Stomach (tissue), 9 donors: ENCODE measurements around the gene ZNF574. TPM values are rescaled to one million over a fixed set of nuclear protein-coding genes. Genes with fewer than 3 reads are reported as not detected.
A peak's percentile ranks its signal among the peaks of the same experiment; 100 is the strongest.

ENCODE experiments used
- DNase-seq, 2 donors: peaks; one replicate each; pipeline versions ENCODE4 v3.0.0 to v3.0.0-alpha.2; 2013 to 2019
- H3K27ac ChIP-seq, 5 donors: fragments of 200-600 bp in 4 of 5; sonication (generic) in 4 of 5; one replicate each; pipeline ENCODE4 v1.5.1; 2013 to 2019; ENCODE audit warnings: mild to moderate bottlenecking in 1 of 5, moderate library complexity in 1 of 5
- H3K27me3 ChIP-seq, 3 donors: fragments of 200-600 bp; sonication (generic); one replicate each; pipeline ENCODE4 v1.5.1; 2017 to 2019; ENCODE audit warnings: mixed run types in 1 of 3
- H3K36me3 ChIP-seq, 4 donors: fragments of 200-600 bp; sonication (generic); 1 replicate in 3 of 4; 2 replicates in 1 of 4; pipeline ENCODE4 v1.5.1; 2016 to 2019
- H3K4me1 ChIP-seq, 4 donors: fragments of 200-600 bp; sonication (generic); one replicate each; pipeline ENCODE4 v1.5.1; 2016 to 2019
- H3K4me3 ChIP-seq, 4 donors: fragments of 200-600 bp; sonication (generic) in 3 of 4; one replicate each; pipeline ENCODE4 v1.5.1; 2016 to 2019; ENCODE audit warnings: mild to moderate bottlenecking in 1 of 4
- H3K9me3 ChIP-seq, 4 donors: fragments of 200-600 bp; sonication (generic); one replicate each; pipeline ENCODE4 v1.5.1; 2016 to 2019
- CTCF ChIP-seq, 7 experiments: fragments of 450-650 bp in 4 of 7; fragments of 200-600 bp in 3 of 7; sonication (generic) in 3 of 7; IDR thresholded peaks; one replicate each; pipeline ENCODE4 v1.5.1; 2016 to 2019; ENCODE audit warnings: antibody characterized with exemption in 7 of 7, control low read depth in 2 of 7, mild to moderate bottlenecking in 1 of 7
- EP300 ChIP-seq: sonication (generic); formaldehyde crosslinking; IDR thresholded peaks from one replicate; pipeline ENCODE4 v1.6.1; 2017; ENCODE audit warnings: antibody characterized with exemption
- POLR2A ChIP-seq, 4 donors: fragments of 450-650 bp; IDR thresholded peaks; one replicate each; pipeline ENCODE4 v1.6.1; 2016; ENCODE audit warnings: antibody characterized with exemption in 4 of 4, control low read depth in 2 of 4, mild to moderate bottlenecking in 1 of 4, moderate library complexity in 1 of 4
- POLR2AphosphoS5 ChIP-seq, 3 donors: sonication (generic); formaldehyde crosslinking; IDR thresholded peaks; one replicate each; pipeline ENCODE4 v1.6.1; 2016; ENCODE audit warnings: antibody characterized with exemption in 3 of 3
- WGBS, 5 donors: extraction: QIAGEN DNeasy Blood & Tissue Kit in 3 of 5; methylation state at CpG; one replicate each; pipeline versions ENCODE4 v1.1.5 to v1.1.7; 2013 to 2018; 5-methylcytosine and 5-hydroxymethylcytosine counted together
- intact Hi-C: fragments of 100-400 bp; cut with DNase I; formaldehyde crosslinking; loops from one replicate; pipeline ENCODE4 v1.15.1; 2023; ENCODE audit warnings: low total_unique reads
- polyA plus RNA-seq, 3 donors: library from polyadenylated mRNA; stranded (reverse); fragments of 200-250 nt; gene quantifications; one replicate each; pipeline ENCODE4 v1.2.3, GENCODE V29; 2013
- total RNA-seq, 5 donors: library from RNA; depleted of rRNA; stranded (reverse); fragments of >200 nt; gene quantifications; one replicate each; pipeline versions ENCODE4 v1.1.0 to v1.2.3, GENCODE V29; 2014 to 2016
- donor health status: healthy with polysubstance abuse.
- donor health status: Bipolar disorder and iron deficiency.
- donor health status: healthy.

ZNF574 gene
- total and polyA plus RNA-seq, 8 donors: 4.6 to 17.0 (median 6.2) TPM

- no peaks in the 10 kb centered on the region for H3K9me3 ChIP-seq
- no peaks in the 10 kb centered on the region for H3K36me3 ChIP-seq
- H3K27me3 ChIP-seq: peaks cover 0 to 11% (median 0%) of the 10 kb centered on the region in 3 donors
- H3K4me1 ChIP-seq: peaks cover 0 to 14% (median 2%) of the 10 kb centered on the region in 4 donors
- peak in 1 of 2 donors; percentile 34 for DNase-seq
- TF ChIP-seq POLR2AphosphoS5 (IDR thresholded peaks at IDR 0.05) (no peak), CTCF (IDR thresholded peaks at IDR 0.05) (no peak), POLR2A (IDR thresholded peaks at IDR 0.05) (no peak), EP300 (no peak)
- WGBS, 5 donors: 27 to 38% (median 36%) methylated on average over 7 of the region's 7 CpGs
- H3K4me3 ChIP-seq: no peak overlapping the region
- intact Hi-C loops: no loop called here
- H3K27ac ChIP-seq: peak overlapping the region in 1 of 5 donors; percentile 43
These were observed 38.4 kb downstream of the ZNF574 start for GRCh38 chr19:42114412-42114811.

- H3K4me3 ChIP-seq: no peak overlapping the region
- WGBS, 5 donors: 30 to 55% (median 35%) methylated on average over 4 of the region's 4 CpGs
- H3K36me3 ChIP-seq: no peaks in the 10 kb centered on the region
- peak in 1 of 2 donors; percentile 45 for DNase-seq
- H3K9me3 ChIP-seq: no peaks in the 10 kb centered on the region
- TF ChIP-seq POLR2AphosphoS5 (IDR thresholded peaks at IDR 0.05): no peak
- no peak for TF ChIP-seq CTCF (IDR thresholded peaks at IDR 0.05)
- no peak for TF ChIP-seq POLR2A (IDR thresholded peaks at IDR 0.05)
- TF ChIP-seq EP300: no peak
- H3K27ac ChIP-seq: peak overlapping the region in 1 of 5 donors; percentile 38
- peaks cover 0 to 14% (median 2%) of the 10 kb centered on the region in 4 donors for H3K4me1 ChIP-seq
- peaks cover 0 to 10% (median 0%) of the 10 kb centered on the region in 3 donors for H3K27me3 ChIP-seq
- intact Hi-C loops: no loop called here
These were observed 39.3 kb downstream of the ZNF574 start for GRCh38 chr19:42115219-42115618.

- Histone ChIP-seq H3K4me3 (no peak overlapping the region), H3K9me3 (no peaks in the 10 kb centered on the region), H3K27ac (peak overlapping the region in 1 of 5 donors; percentile 38), H3K27me3 (peaks cover 0 to 5% (median 0%) of the 10 kb centered on the region in 3 donors), H3K4me1 (peaks cover 0 to 14% (median 2%) of the 10 kb centered on the region in 4 donors), H3K36me3 (no peaks in the 10 kb centered on the region)
- WGBS, 5 donors: 70 to 89% (median 84%) methylated on average over 4 of the region's 4 CpGs
- no peak for DNase-seq
- intact Hi-C loops: no loop called here
- TF ChIP-seq CTCF (IDR thresholded peaks at IDR 0.05): no peak
- TF ChIP-seq POLR2AphosphoS5 (IDR thresholded peaks at IDR 0.05): no peak
- no peak for TF ChIP-seq EP300
- no peak for TF ChIP-seq POLR2A (IDR thresholded peaks at IDR 0.05)
These were observed 39.7 kb downstream of the ZNF574 start for GRCh38 chr19:42115705-42116104.

- TF ChIP-seq EP300 (no peak), CTCF (IDR thresholded peaks at IDR 0.05) (no peak), POLR2A (IDR thresholded peaks at IDR 0.05) (no peak), POLR2AphosphoS5 (IDR thresholded peaks at IDR 0.05) (no peak)
- 89 to 97% (median 90%) methylated on average over 10 to 20 of the region's 20 CpGs for WGBS, 5 donors
- DNase-seq: no peak
- Histone ChIP-seq H3K9me3 (no peaks in the 10 kb centered on the region), H3K36me3 (no peaks in the 10 kb centered on the region), H3K27me3 (peaks cover 0 to 5% (median 0%) of the 10 kb centered on the region in 3 donors), H3K4me1 (peaks cover 0 to 20% (median 4%) of the 10 kb centered on the region in 4 donors), H3K27ac (peak overlapping the region in 1 of 5 donors; percentile 38), H3K4me3 (no peak overlapping the region)
- intact Hi-C loops: no loop called here
These were observed 40.5 kb downstream of the ZNF574 start for GRCh38 chr19:42116308-42117075.
